Right lobe of liver (tissue), 6 donors: ENCODE data around the gene OSBPL3. TPM values are rescaled to one million over a fixed set of nuclear protein-coding genes. Genes with fewer than 3 reads are reported as not detected.

ENCODE experiments used
- ATAC-seq, 4 donors: fragments of 200-7000 bp; cut with Tn5 transposase; one replicate each; pipeline ENCODE4 v1.9.1; 2020; ENCODE audit warnings: mild to moderate bottlenecking in 4 of 4, moderate library complexity in 4 of 4
- DNase-seq, 3 donors: peaks; one replicate each; pipeline ENCODE4 v3.0.0-alpha.2; 2020
- H3K27ac ChIP-seq, 3 donors: fragments of 200-600 bp; one replicate each; pipeline ENCODE4 v1.8.0; 2022
- H3K27me3 ChIP-seq, 2 donors: fragments of 200-600 bp; one replicate each; pipeline ENCODE4 v1.8.0; 2022
- H3K36me3 ChIP-seq, 4 donors: fragments of 200-600 bp; sonication (generic) in 1 of 4; one replicate each; pipeline versions ENCODE4 v1.5.1 to v1.8.0; 2017 to 2022; ENCODE audit warnings: control low read depth in 1 of 4
- H3K4me1 ChIP-seq, 4 donors: fragments of 200-600 bp; sonication (generic) in 1 of 4; one replicate each; pipeline versions ENCODE4 v1.5.1 to v1.8.0; 2017 to 2022; ENCODE audit warnings: control low read depth in 1 of 4
- H3K4me3 ChIP-seq, 3 donors: fragments of 200-600 bp; one replicate each; pipeline ENCODE4 v1.8.0; 2022
- H3K9me3 ChIP-seq, 4 donors: fragments of 200-600 bp; sonication (generic) in 1 of 4; one replicate each; pipeline versions ENCODE4 v1.5.1 to v1.8.0; 2017 to 2022; ENCODE audit warnings: control low read depth in 1 of 4
- CTCF ChIP-seq, 4 donors: fragments of 200-600 bp in 3 of 4; fragments of 450-650 bp in 1 of 4; IDR thresholded peaks; one replicate each; pipeline versions ENCODE4 v1.5.1 to v1.8.0; 2016 to 2022; ENCODE audit warnings: antibody characterized with exemption in 4 of 4, mild to moderate bottlenecking in 2 of 4
- POLR2A ChIP-seq: fragments of 450-650 bp; IDR thresholded peaks from one replicate; pipeline ENCODE4 v1.6.1; 2017; ENCODE audit warnings: antibody characterized with exemption, mild to moderate bottlenecking
- WGBS: methylation state at CpG from one replicate; pipeline ENCODE4 v1.1.6; 2018; ENCODE audit warnings: low coverage, low lambda C conversion rate; ENCODE audit not compliant: insufficient coverage; ENCODE audit errors: missing lambda C conversion rate; 5-methylcytosine and 5-hydroxymethylcytosine counted together
- intact Hi-C, 2 donors: fragments of 100-400 bp; cut with DNase I; formaldehyde crosslinking; loops; one replicate each; pipeline versions ENCODE4 v1.11.2 to v1.14.1; 2022
- total RNA-seq, 6 experiments: library from RNA; depleted of rRNA in 2 of 6; stranded (reverse); fragments of >200 nt in 2 of 6; fragmentation: NEBNext Ultra II Directional in 3 of 6; extraction: Animal tissue kit (Norgen Biotek cat#: 25700) in 3 of 6; gene quantifications; one replicate each; pipeline versions ENCODE4 v1.1.0 to v1.2.4, GENCODE V29; 2016 to 2023
- donor health status: DM: no; HTN: yes; CAD: no.
- donor health status: DM: no; HTN: no; CAD: no.
- donor health status: DM: no; HTN: no; CAD: no.
- donor health status: DM: no; HTN: yes; CAD: no.
- donor health status: DM: no; HTN: yes; CAD: no.

Gene OSBPL3
- total RNA-seq, 6 experiments from 2014 or later: 0.70 to 8.2 (median 2.4) TPM

DNA sequence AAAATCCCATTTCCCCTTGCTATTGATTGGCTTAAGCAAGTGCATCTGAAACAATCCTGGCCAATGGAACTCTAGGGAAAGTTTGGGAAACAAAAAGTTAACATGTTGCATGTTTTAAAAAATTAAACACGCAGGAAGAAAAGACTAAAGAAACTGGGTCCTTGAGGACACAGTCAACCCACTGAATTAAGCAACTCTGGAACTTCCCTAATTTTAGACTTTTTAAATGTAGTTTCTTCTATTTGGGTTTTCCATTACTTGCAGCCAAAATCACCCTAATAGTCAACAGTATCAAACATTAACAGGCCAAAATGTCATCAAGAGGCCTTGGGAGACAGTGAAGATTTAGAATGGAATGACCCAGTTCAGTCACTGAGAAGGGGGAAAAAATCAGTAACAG, 40.6 kb downstream of the OSBPL3 start:
- WGBS: 89% methylated on average over 1 of the region's 1 CpG
- TF ChIP-seq CTCF (IDR thresholded peaks at IDR 0.05) (no peak), POLR2A (no peak)
- DNase-seq: no peak
- ATAC-seq: no peak
- H3K4me3 ChIP-seq: no peak overlapping the region
- no peaks in the 10 kb centered on the region for H3K27me3 ChIP-seq
- no peaks in the 10 kb centered on the region for H3K4me1 ChIP-seq
- no peak overlapping the region for H3K27ac ChIP-seq
- intact Hi-C loops: no loop called here
- no peaks in the 10 kb centered on the region for H3K36me3 ChIP-seq
- no peaks in the 10 kb centered on the region for H3K9me3 ChIP-seq

DNA sequence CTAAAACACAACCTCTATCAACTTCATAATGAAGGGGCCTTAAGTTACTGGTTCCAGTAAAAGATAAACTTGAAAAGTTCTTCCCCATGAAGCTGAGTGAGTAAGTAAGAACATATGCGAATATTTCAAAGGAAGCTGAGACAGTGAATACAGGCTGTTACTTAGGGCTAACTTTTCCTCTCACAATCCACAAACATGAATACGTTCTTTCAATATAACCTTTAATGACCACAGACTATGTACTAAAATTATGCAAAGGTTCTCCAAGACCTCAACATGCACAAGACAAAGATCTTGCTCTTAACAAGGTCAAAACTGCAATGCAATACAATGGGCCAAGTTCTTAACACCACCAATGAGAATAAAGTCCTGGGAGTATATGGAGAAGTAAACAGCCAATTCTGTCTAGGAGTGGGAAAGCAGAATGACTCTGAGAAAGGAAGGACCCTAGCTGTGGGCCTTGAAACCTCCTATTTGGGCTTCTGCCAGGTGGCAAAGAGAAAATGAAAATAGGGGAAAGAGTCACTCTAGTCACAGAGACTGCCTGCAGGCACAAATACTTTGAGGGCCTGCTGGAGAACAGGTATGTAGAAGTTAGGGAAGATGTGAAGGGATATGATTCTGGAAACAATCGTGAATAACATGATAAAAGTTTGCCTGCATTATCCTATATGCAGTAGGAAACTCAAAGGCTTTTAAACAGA, 43.7 kb downstream of the OSBPL3 start:
- Histone ChIP-seq H3K9me3 (no peaks in the 10 kb centered on the region), H3K4me3 (no peak overlapping the region), H3K27me3 (no peaks in the 10 kb centered on the region), H3K27ac (no peak overlapping the region), H3K4me1 (no peaks in the 10 kb centered on the region), H3K36me3 (no peaks in the 10 kb centered on the region)
- DNase-seq (no peak), ATAC-seq (peak in 1 of 4 donors; percentile 43)
- 57% methylated on average over 3 of the region's 3 CpGs for WGBS
- TF ChIP-seq CTCF (IDR thresholded peaks at IDR 0.05) (no peak), POLR2A (no peak)
- intact Hi-C loops: no loop called here

DNA sequence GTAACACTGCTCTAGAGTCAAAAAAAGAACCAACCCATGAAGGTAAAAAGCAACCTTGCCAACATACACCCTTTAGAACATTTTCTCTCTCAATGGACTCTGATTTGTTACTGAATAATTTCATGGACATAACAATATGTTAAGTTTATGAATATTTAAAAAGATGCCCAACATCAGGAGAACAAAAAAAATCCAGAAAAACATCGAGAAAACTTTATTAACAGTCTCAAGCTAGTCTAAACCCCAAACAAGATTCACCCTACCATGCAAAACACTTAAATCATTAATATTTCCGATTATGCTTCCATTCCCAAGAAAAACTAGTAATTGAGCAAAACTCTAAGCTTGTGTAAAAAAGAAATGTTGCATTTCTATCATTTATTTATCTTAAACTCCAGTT, 46.7 kb downstream of the OSBPL3 start:
- H3K36me3 ChIP-seq: no peaks in the 10 kb centered on the region
- DNase-seq (no peak), ATAC-seq (no peak)
- H3K27ac ChIP-seq: no peak overlapping the region
- TF ChIP-seq POLR2A: no peak
- TF ChIP-seq CTCF (IDR thresholded peaks at IDR 0.05): no peak
- no peaks in the 10 kb centered on the region for H3K9me3 ChIP-seq
- H3K4me1 ChIP-seq: no peaks in the 10 kb centered on the region
- no peaks in the 10 kb centered on the region for H3K27me3 ChIP-seq
- intact Hi-C loops: no loop called here
- WGBS: 78% methylated on average over 2 of the region's 2 CpGs
- H3K4me3 ChIP-seq: no peak overlapping the region

- H3K27me3 ChIP-seq: no peaks in the 10 kb centered on the region
- ATAC-seq (no peak), DNase-seq (no peak)
- H3K4me3 ChIP-seq: no peak overlapping the region
- H3K27ac ChIP-seq: no peak overlapping the region
- no peaks in the 10 kb centered on the region for H3K9me3 ChIP-seq
- no peak for TF ChIP-seq CTCF (IDR thresholded peaks at IDR 0.05)
- no peak for TF ChIP-seq POLR2A
- 89% methylated on average over 9 of the region's 10 CpGs for WGBS
- intact Hi-C loops: no loop called here
- no peaks in the 10 kb centered on the region for H3K36me3 ChIP-seq
- no peaks in the 10 kb centered on the region for H3K4me1 ChIP-seq
Observed at GRCh38 chr7:24932815-24933214, 47.2 kb downstream of the OSBPL3 start.
